SK-N-SH treated with all-trans-retinoic acid at 6 μM for 48 hours (cell line): Measurements from ENCODE around the gene SLC7A9.

Experiments
- ATAC-seq: fragments of 200-7000 bp; cut with Tn5 transposase; 3 replicates; pipeline ENCODE4 v1.9.1; 2020; ENCODE audit warnings: mild to moderate bottlenecking, moderate library complexity
- ARNTL ChIP-seq: fragments of 450-650 bp; formaldehyde crosslinking; IDR thresholded peaks from 2 replicates; pipeline ENCODE4 v1.5.0; 2020; ENCODE audit warnings: low read depth, mild to moderate bottlenecking, moderate library complexity, borderline replicate concordance
- BACH2 ChIP-seq: fragments of 250-450 bp; sonication (Bioruptor Pico); IDR thresholded peaks from 2 replicates; pipeline ENCODE4 v1.9.0; 2021; ENCODE audit warnings: mild to moderate bottlenecking, borderline replicate concordance
- CSDC2 ChIP-seq: fragments of 250-450 bp; sonication (Bioruptor Pico); IDR thresholded peaks from 2 replicates; pipeline ENCODE4 v1.5.0; 2020; ENCODE audit warnings: mild to moderate bottlenecking, moderate library complexity
- ESRRG ChIP-seq: fragments of 250-450 bp; sonication (Bioruptor Pico); IDR thresholded peaks from 2 replicates; pipeline ENCODE4 v1.6.1; 2021; ENCODE audit warnings: mild to moderate bottlenecking
- GLIS3 ChIP-seq: fragments of 250-450 bp; sonication (Bioruptor Pico); IDR thresholded peaks from 2 replicates; pipeline ENCODE4 v1.5.0; 2020; ENCODE audit warnings: mild to moderate bottlenecking, moderate library complexity
- ISL1 ChIP-seq: fragments of 250-450 bp; sonication (Bioruptor Pico); IDR thresholded peaks from 2 replicates; pipeline ENCODE4 v2.1.2; 2022; ENCODE audit warnings: mild to moderate bottlenecking, moderate library complexity
- OSR1 ChIP-seq: fragments of 250-450 bp; sonication (Bioruptor Pico); IDR thresholded peaks from 2 replicates; pipeline ENCODE4 v1.8.0; 2022; ENCODE audit warnings: moderate library complexity, mild to moderate bottlenecking, inconsistent platforms
- PPARA ChIP-seq: fragments of 250-450 bp; sonication (Bioruptor Pico); IDR thresholded peaks from 2 replicates; pipeline ENCODE4 v1.5.0; 2020; ENCODE audit warnings: mild to moderate bottlenecking, borderline replicate concordance
- TCF4 ChIP-seq: fragments of 250-450 bp; sonication (Bioruptor Pico); IDR thresholded peaks from 2 replicates; pipeline ENCODE4 v1.8.0; 2021; ENCODE audit warnings: mild to moderate bottlenecking, moderate library complexity, borderline replicate concordance
- TOX ChIP-seq: fragments of 250-450 bp; sonication (Bioruptor Pico); IDR thresholded peaks from 2 replicates; pipeline ENCODE4 v1.8.0; 2021; ENCODE audit warnings: mild to moderate bottlenecking, moderate library complexity, borderline replicate concordance
- ZC3H10 ChIP-seq: fragments of 250-450 bp; sonication (Bioruptor Pico); IDR thresholded peaks from 2 replicates; pipeline ENCODE4 v1.5.1; 2021; ENCODE audit warnings: mild to moderate bottlenecking, moderate library complexity
- ZFP3 ChIP-seq: fragments of 250-450 bp; sonication (Bioruptor Pico); IDR thresholded peaks from 2 replicates; pipeline ENCODE4 v1.5.0; 2020; ENCODE audit warnings: mild to moderate bottlenecking, moderate library complexity
- ZFP30 ChIP-seq: fragments of 450-650 bp; formaldehyde crosslinking; IDR thresholded peaks from 2 replicates; pipeline ENCODE4 v1.5.0; 2022; ENCODE audit warnings: mild to moderate bottlenecking, moderate library complexity
- ZNF565 ChIP-seq: fragments of 450-650 bp; formaldehyde crosslinking; conservative IDR thresholded peaks from 2 replicates; pipeline ENCODE4 v1.5.0; 2020; ENCODE audit warnings: low read depth, mild to moderate bottlenecking, moderate library complexity
- ZNF70 ChIP-seq: fragments of 450-650 bp; formaldehyde crosslinking; IDR thresholded peaks from 2 replicates; pipeline ENCODE4 v1.5.0; 2020; ENCODE audit warnings: mild to moderate bottlenecking, moderate library complexity
- ZNF8 ChIP-seq: fragments of 450-650 bp; formaldehyde crosslinking; IDR thresholded peaks from 2 replicates; pipeline ENCODE4 v1.5.0; 2020; ENCODE audit warnings: mild to moderate bottlenecking, moderate library complexity
- TF ChIP-seq, protein P1 (sequence below): fragments of 250-450 bp; sonication (Bioruptor Pico); IDR thresholded peaks from 2 replicates; pipeline ENCODE4 v1.5.0; 2020; ENCODE audit warnings: mild to moderate bottlenecking, moderate library complexity
- TF ChIP-seq, protein P2 (sequence below): fragments of 250-450 bp; sonication (Bioruptor Pico); IDR thresholded peaks from 2 replicates; pipeline ENCODE4 v1.5.1; 2021; ENCODE audit warnings: mild to moderate bottlenecking, moderate library complexity
- TF ChIP-seq, protein P3 (sequence below): fragments of 250-450 bp; sonication (Bioruptor Pico); IDR thresholded peaks from 2 replicates; pipeline ENCODE4 v1.5.1; 2020; ENCODE audit warnings: low read depth, mild to moderate bottlenecking, moderate library complexity
- TF ChIP-seq, protein P4 (sequence below): fragments of 250-450 bp; sonication (Bioruptor Pico); IDR thresholded peaks from 2 replicates; pipeline ENCODE4 v1.8.0; 2020; ENCODE audit warnings: mild to moderate bottlenecking, moderate library complexity, borderline replicate concordance

The SLC7A9 gene

DNA sequence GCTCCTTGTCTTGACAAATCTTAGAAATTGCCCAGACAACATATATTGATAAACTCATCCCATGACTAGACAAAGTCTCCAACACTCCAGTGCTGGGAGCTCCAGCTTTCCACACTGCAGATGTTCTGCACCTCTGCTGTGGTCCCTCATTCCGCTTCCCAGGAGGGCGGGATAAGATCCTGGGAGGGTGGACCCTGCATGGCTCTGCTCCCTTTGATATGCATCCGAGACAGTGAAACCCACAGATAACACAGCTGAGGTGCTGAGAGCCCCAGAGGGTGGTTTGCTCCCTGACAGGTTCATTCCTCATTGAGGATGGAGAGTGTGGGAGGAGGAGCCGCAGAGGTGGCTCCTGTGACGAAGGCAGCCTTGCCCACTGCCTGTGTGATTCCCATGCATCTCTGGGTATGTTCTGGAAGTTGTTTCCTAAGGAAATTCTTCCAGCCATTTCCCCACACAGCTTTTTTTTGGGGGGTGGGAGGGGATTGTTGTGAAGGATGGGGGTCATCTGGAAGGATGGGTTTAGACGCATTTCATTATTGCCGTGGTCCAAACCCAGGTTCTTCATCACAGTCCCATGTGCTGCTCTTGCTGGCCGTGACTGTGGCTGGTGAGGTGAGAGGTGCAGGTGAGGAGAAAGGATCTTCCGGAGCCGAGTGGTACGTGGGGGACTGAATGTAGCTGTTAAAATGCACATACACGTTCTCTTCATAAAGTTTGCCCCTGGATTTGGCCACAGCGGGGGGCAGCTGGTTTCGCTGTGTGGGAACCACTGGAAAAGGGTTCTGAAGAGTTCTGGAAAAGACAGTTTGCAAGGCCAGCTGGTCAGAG, 46.4 kb downstream of the SLC7A9 start:
- ATAC-seq = no peak
- TF ChIP-seq ZNF565 (CRISPR knock-in tag) (no peak), ZFP30 (CRISPR knock-in tag) (no peak), ZNF8 (CRISPR knock-in tag) (no peak), GLIS3 (CRISPR knock-in tag) (no peak), TOX (CRISPR knock-in tag) (no peak), CSDC2 (CRISPR knock-in tag) (no peak), ZFP3 (CRISPR knock-in tag) (no peak)
- TF ChIP-seq, protein P1, sequence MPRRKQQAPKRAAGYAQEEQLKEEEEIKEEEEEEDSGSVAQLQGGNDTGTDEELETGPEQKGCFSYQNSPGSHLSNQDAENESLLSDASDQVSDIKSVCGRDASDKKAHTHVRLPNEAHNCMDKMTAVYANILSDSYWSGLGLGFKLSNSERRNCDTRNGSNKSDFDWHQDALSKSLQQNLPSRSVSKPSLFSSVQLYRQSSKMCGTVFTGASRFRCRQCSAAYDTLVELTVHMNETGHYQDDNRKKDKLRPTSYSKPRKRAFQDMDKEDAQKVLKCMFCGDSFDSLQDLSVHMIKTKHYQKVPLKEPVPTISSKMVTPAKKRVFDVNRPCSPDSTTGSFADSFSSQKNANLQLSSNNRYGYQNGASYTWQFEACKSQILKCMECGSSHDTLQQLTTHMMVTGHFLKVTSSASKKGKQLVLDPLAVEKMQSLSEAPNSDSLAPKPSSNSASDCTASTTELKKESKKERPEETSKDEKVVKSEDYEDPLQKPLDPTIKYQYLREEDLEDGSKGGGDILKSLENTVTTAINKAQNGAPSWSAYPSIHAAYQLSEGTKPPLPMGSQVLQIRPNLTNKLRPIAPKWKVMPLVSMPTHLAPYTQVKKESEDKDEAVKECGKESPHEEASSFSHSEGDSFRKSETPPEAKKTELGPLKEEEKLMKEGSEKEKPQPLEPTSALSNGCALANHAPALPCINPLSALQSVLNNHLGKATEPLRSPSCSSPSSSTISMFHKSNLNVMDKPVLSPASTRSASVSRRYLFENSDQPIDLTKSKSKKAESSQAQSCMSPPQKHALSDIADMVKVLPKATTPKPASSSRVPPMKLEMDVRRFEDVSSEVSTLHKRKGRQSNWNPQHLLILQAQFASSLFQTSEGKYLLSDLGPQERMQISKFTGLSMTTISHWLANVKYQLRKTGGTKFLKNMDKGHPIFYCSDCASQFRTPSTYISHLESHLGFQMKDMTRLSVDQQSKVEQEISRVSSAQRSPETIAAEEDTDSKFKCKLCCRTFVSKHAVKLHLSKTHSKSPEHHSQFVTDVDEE = no peak
- TF ChIP-seq, protein P2, sequence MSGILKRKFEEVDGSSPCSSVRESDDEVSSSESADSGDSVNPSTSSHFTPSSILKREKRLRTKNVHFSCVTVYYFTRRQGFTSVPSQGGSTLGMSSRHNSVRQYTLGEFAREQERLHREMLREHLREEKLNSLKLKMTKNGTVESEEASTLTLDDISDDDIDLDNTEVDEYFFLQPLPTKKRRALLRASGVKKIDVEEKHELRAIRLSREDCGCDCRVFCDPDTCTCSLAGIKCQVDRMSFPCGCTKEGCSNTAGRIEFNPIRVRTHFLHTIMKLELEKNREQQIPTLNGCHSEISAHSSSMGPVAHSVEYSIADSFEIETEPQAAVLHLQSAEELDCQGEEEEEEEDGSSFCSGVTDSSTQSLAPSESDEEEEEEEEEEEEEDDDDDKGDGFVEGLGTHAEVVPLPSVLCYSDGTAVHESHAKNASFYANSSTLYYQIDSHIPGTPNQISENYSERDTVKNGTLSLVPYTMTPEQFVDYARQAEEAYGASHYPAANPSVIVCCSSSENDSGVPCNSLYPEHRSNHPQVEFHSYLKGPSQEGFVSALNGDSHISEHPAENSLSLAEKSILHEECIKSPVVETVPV (CRISPR knock-in tag) = no peak
- TF ChIP-seq, protein P3, sequence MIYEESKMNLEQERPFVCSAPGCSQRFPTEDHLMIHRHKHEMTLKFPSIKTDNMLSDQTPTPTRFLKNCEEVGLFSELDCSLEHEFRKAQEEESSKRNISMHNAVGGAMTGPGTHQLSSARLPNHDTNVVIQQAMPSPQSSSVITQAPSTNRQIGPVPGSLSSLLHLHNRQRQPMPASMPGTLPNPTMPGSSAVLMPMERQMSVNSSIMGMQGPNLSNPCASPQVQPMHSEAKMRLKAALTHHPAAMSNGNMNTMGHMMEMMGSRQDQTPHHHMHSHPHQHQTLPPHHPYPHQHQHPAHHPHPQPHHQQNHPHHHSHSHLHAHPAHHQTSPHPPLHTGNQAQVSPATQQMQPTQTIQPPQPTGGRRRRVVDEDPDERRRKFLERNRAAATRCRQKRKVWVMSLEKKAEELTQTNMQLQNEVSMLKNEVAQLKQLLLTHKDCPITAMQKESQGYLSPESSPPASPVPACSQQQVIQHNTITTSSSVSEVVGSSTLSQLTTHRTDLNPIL (CRISPR knock-in tag) = no peak

DNA sequence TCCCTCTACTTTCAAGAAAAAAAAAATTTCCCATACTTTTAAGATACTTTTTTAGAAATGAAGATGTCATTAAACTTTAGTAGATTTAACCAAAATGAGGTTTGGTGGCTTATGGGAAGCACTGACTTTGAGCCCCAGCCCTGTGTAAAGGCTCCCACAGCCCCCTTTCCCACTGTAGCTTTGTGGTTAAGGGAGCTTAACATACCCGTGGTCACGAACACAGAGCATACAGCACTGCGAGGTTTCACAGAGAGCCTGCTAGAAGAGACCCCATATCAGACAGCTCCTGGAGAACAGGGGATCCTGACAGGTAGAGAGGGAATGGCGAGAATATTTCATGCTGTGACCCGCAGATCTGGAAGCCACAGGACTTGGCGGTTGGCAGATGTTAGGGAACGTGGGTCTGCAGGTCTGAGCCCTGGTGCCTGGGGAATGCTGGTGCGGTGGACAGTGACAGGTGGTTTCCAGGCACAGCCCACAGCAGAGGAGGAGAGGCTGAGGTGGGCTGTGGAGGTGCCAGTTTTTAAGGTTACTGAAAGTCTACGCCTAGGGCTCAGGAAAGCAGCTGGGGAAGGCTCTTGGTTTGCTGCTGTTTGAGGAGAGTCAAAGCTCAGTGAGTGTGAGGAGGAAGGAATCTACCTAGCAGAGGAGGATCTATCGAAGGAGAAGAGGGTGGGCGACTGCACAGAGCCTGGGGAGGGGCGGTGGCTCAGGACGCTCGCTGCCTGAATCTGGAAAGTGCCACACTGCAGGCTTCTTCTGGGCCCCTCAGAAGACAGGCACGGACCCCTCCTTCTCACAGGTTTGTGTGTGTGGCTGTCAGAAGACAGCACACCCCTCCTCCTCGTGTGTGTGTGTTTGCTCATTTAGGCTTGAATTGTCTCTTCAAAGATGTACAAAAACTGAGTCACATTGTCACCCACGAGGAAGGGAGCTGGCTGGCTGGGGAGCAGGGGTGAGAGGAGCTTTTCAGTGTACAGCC, 49.9 kb downstream of the SLC7A9 start:
- no peak for TF ChIP-seq ZNF70 (CRISPR knock-in tag)
- TF ChIP-seq, protein P2 (CRISPR knock-in tag) = no peak
- TF ChIP-seq CSDC2 (CRISPR knock-in tag) = no peak
- TF ChIP-seq, protein P4, sequence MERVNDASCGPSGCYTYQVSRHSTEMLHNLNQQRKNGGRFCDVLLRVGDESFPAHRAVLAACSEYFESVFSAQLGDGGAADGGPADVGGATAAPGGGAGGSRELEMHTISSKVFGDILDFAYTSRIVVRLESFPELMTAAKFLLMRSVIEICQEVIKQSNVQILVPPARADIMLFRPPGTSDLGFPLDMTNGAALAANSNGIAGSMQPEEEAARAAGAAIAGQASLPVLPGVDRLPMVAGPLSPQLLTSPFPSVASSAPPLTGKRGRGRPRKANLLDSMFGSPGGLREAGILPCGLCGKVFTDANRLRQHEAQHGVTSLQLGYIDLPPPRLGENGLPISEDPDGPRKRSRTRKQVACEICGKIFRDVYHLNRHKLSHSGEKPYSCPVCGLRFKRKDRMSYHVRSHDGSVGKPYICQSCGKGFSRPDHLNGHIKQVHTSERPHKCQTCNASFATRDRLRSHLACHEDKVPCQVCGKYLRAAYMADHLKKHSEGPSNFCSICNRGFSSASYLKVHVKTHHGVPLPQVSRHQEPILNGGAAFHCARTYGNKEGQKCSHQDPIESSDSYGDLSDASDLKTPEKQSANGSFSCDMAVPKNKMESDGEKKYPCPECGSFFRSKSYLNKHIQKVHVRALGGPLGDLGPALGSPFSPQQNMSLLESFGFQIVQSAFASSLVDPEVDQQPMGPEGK (CRISPR knock-in tag) = no peak
- TF ChIP-seq ESRRG (CRISPR knock-in tag) = no peak
- no peak for TF ChIP-seq ZNF8 (CRISPR knock-in tag)
- TF ChIP-seq ARNTL (CRISPR knock-in tag) = no peak
- TF ChIP-seq TCF4 (CRISPR knock-in tag) = no peak
- TF ChIP-seq OSR1 (CRISPR knock-in tag) = no peak
- ATAC-seq = no peak

DNA sequence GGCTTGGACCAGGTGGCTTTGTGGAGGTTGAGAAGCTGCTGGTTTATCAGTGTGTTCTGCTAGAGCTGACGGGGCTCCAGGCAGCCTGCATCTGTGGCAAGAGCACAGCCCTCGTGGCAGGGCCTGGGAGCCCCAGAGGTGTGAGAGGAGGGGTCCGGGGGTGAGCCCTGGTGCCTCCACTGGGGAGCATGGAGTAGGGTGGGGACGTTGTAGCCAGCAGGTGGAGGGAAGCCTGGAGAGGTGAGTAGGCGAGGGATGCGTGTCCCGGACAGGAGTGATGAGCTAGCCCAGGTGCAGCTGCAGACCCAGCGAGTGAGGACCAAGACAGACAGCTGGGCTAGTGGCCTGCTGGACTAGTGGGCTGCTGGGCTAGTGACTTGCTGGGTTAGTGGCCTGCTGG, 51.0 kb downstream of the SLC7A9 start:
- ATAC-seq = no peak
- TF ChIP-seq, protein P3 (CRISPR knock-in tag) = no peak
- TF ChIP-seq, protein P4 (CRISPR knock-in tag) = no peak
- TF ChIP-seq ZC3H10 (CRISPR knock-in tag) (no peak), TCF4 (CRISPR knock-in tag) (no peak), BACH2 (CRISPR knock-in tag) (no peak), ISL1 (CRISPR knock-in tag) (no peak), TOX (CRISPR knock-in tag) (no peak), ZFP3 (CRISPR knock-in tag) (no peak), ZNF565 (CRISPR knock-in tag) (no peak), PPARA (CRISPR knock-in tag) (no peak)
